SK-N-SH treated with all-trans-retinoic acid at 6 μM for 48 hours (cell line): ENCODE results near the gene CSRP1.

ENCODE experiments used
- ATAC-seq: fragments of 200-7000 bp; cut with Tn5 transposase; 3 replicates; pipeline ENCODE4 v1.9.1; 2020; ENCODE audit warnings: mild to moderate bottlenecking, moderate library complexity
- ARNTL ChIP-seq: fragments of 450-650 bp; formaldehyde crosslinking; IDR thresholded peaks from 2 replicates; pipeline ENCODE4 v1.5.0; 2020; ENCODE audit warnings: low read depth, mild to moderate bottlenecking, moderate library complexity, borderline replicate concordance
- BACH2 ChIP-seq: fragments of 250-450 bp; sonication (Bioruptor Pico); IDR thresholded peaks from 2 replicates; pipeline ENCODE4 v1.9.0; 2021; ENCODE audit warnings: mild to moderate bottlenecking, borderline replicate concordance
- CSDC2 ChIP-seq: fragments of 250-450 bp; sonication (Bioruptor Pico); IDR thresholded peaks from 2 replicates; pipeline ENCODE4 v1.5.0; 2020; ENCODE audit warnings: mild to moderate bottlenecking, moderate library complexity
- ESRRG ChIP-seq: fragments of 250-450 bp; sonication (Bioruptor Pico); IDR thresholded peaks from 2 replicates; pipeline ENCODE4 v1.6.1; 2021; ENCODE audit warnings: mild to moderate bottlenecking
- ISL1 ChIP-seq: fragments of 250-450 bp; sonication (Bioruptor Pico); IDR thresholded peaks from 2 replicates; pipeline ENCODE4 v2.1.2; 2022; ENCODE audit warnings: mild to moderate bottlenecking, moderate library complexity
- OSR1 ChIP-seq: fragments of 250-450 bp; sonication (Bioruptor Pico); IDR thresholded peaks from 2 replicates; pipeline ENCODE4 v1.8.0; 2022; ENCODE audit warnings: moderate library complexity, mild to moderate bottlenecking, inconsistent platforms
- PPARA ChIP-seq: fragments of 250-450 bp; sonication (Bioruptor Pico); IDR thresholded peaks from 2 replicates; pipeline ENCODE4 v1.5.0; 2020; ENCODE audit warnings: mild to moderate bottlenecking, borderline replicate concordance
- RARB ChIP-seq: fragments of 250-450 bp; sonication (Bioruptor Pico); IDR thresholded peaks from 2 replicates; pipeline ENCODE4 v1.8.0; 2021; ENCODE audit warnings: mild to moderate bottlenecking, moderate library complexity
- SNAI2 ChIP-seq: fragments of 250-450 bp; sonication (Bioruptor Pico); IDR thresholded peaks from 2 replicates; pipeline ENCODE4 v1.5.0; 2020; ENCODE audit warnings: mild to moderate bottlenecking, moderate library complexity
- TCF4 ChIP-seq: fragments of 250-450 bp; sonication (Bioruptor Pico); IDR thresholded peaks from 2 replicates; pipeline ENCODE4 v1.8.0; 2021; ENCODE audit warnings: mild to moderate bottlenecking, moderate library complexity, borderline replicate concordance
- TOX ChIP-seq: fragments of 250-450 bp; sonication (Bioruptor Pico); IDR thresholded peaks from 2 replicates; pipeline ENCODE4 v1.8.0; 2021; ENCODE audit warnings: mild to moderate bottlenecking, moderate library complexity, borderline replicate concordance
- ZC3H10 ChIP-seq: fragments of 250-450 bp; sonication (Bioruptor Pico); IDR thresholded peaks from 2 replicates; pipeline ENCODE4 v1.5.1; 2021; ENCODE audit warnings: mild to moderate bottlenecking, moderate library complexity
- ZFP3 ChIP-seq: fragments of 250-450 bp; sonication (Bioruptor Pico); IDR thresholded peaks from 2 replicates; pipeline ENCODE4 v1.5.0; 2020; ENCODE audit warnings: mild to moderate bottlenecking, moderate library complexity
- ZNF565 ChIP-seq: fragments of 450-650 bp; formaldehyde crosslinking; conservative IDR thresholded peaks from 2 replicates; pipeline ENCODE4 v1.5.0; 2020; ENCODE audit warnings: low read depth, mild to moderate bottlenecking, moderate library complexity
- ZNF70 ChIP-seq: fragments of 450-650 bp; formaldehyde crosslinking; IDR thresholded peaks from 2 replicates; pipeline ENCODE4 v1.5.0; 2020; ENCODE audit warnings: mild to moderate bottlenecking, moderate library complexity
- ZNF8 ChIP-seq: fragments of 450-650 bp; formaldehyde crosslinking; IDR thresholded peaks from 2 replicates; pipeline ENCODE4 v1.5.0; 2020; ENCODE audit warnings: mild to moderate bottlenecking, moderate library complexity
- TF ChIP-seq, protein P1 (sequence below): fragments of 250-450 bp; sonication (Bioruptor Pico); IDR thresholded peaks from 2 replicates; pipeline ENCODE4 v1.5.0; 2020; ENCODE audit warnings: mild to moderate bottlenecking, moderate library complexity
- TF ChIP-seq, protein P2 (sequence below): fragments of 250-450 bp; sonication (Bioruptor Pico); IDR thresholded peaks from 2 replicates; pipeline ENCODE4 v1.5.1; 2020; ENCODE audit warnings: low read depth, mild to moderate bottlenecking, moderate library complexity
- TF ChIP-seq, protein P3 (sequence below): fragments of 250-450 bp; sonication (Bioruptor Pico); IDR thresholded peaks from 2 replicates; pipeline ENCODE4 v1.8.0; 2020; ENCODE audit warnings: mild to moderate bottlenecking, moderate library complexity, borderline replicate concordance
- TF ChIP-seq, protein P4 (sequence below): fragments of 250-450 bp; sonication (Bioruptor Pico); IDR thresholded peaks from 2 replicates; pipeline ENCODE4 v1.5.1; 2021; ENCODE audit warnings: mild to moderate bottlenecking, moderate library complexity
- TF ChIP-seq, protein P5 (sequence below): fragments of 250-450 bp; sonication (Bioruptor Pico); IDR thresholded peaks from 2 replicates; pipeline ENCODE4 v1.8.0; 2021; ENCODE audit warnings: low read depth, mild to moderate bottlenecking, moderate library complexity, borderline replicate concordance

Gene CSRP1

DNA sequence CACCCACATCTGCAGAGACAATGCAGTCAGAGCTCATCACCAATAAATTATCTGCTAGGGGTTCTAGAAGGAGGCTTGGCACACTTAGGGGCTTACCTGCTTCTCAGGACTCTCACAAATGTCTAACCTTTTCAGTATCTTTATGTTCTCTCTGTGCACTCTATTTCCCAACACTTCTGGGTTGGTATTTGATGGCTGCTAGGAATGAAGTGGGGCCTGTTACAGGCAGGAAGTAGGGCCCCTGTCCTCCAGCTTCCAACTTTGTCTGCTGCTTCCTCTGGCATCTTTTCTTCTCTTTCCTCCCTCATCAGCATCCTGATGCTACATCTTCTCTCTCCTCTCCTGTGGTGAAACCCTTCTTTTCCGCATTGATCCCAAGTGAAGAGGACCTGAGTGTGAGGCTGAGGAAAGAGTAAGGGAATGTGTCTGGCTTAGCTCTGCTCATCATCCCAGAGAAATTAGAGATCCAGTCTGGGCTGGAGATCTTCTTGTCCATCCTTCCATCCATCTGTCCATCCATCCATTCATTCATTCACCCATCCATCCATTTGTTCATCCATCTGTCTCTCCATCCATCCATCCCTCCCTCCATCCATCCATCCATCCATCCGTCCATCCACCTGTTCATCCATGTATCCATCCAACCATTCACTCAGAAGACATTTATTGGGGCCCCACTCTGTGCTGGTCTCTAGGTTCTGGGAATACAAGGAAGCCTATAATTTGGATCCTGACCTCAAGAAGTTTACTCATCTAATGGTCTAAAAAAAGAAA is 2.9 kb upstream of the CSRP1 start:
- no peak for ATAC-seq
- TF ChIP-seq CSDC2 (CRISPR knock-in tag): no peak
- TF ChIP-seq, protein P1, sequence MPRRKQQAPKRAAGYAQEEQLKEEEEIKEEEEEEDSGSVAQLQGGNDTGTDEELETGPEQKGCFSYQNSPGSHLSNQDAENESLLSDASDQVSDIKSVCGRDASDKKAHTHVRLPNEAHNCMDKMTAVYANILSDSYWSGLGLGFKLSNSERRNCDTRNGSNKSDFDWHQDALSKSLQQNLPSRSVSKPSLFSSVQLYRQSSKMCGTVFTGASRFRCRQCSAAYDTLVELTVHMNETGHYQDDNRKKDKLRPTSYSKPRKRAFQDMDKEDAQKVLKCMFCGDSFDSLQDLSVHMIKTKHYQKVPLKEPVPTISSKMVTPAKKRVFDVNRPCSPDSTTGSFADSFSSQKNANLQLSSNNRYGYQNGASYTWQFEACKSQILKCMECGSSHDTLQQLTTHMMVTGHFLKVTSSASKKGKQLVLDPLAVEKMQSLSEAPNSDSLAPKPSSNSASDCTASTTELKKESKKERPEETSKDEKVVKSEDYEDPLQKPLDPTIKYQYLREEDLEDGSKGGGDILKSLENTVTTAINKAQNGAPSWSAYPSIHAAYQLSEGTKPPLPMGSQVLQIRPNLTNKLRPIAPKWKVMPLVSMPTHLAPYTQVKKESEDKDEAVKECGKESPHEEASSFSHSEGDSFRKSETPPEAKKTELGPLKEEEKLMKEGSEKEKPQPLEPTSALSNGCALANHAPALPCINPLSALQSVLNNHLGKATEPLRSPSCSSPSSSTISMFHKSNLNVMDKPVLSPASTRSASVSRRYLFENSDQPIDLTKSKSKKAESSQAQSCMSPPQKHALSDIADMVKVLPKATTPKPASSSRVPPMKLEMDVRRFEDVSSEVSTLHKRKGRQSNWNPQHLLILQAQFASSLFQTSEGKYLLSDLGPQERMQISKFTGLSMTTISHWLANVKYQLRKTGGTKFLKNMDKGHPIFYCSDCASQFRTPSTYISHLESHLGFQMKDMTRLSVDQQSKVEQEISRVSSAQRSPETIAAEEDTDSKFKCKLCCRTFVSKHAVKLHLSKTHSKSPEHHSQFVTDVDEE (CRISPR knock-in tag): no peak
- no peak for TF ChIP-seq SNAI2 (CRISPR knock-in tag)
- TF ChIP-seq ZNF70: no peak
- no peak for TF ChIP-seq ZC3H10 (CRISPR knock-in tag)
- no peak for TF ChIP-seq OSR1 (CRISPR knock-in tag)
- no peak for TF ChIP-seq ZNF8 (CRISPR knock-in tag)
- TF ChIP-seq, protein P2, sequence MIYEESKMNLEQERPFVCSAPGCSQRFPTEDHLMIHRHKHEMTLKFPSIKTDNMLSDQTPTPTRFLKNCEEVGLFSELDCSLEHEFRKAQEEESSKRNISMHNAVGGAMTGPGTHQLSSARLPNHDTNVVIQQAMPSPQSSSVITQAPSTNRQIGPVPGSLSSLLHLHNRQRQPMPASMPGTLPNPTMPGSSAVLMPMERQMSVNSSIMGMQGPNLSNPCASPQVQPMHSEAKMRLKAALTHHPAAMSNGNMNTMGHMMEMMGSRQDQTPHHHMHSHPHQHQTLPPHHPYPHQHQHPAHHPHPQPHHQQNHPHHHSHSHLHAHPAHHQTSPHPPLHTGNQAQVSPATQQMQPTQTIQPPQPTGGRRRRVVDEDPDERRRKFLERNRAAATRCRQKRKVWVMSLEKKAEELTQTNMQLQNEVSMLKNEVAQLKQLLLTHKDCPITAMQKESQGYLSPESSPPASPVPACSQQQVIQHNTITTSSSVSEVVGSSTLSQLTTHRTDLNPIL (CRISPR knock-in tag): no peak
- TF ChIP-seq, protein P3, sequence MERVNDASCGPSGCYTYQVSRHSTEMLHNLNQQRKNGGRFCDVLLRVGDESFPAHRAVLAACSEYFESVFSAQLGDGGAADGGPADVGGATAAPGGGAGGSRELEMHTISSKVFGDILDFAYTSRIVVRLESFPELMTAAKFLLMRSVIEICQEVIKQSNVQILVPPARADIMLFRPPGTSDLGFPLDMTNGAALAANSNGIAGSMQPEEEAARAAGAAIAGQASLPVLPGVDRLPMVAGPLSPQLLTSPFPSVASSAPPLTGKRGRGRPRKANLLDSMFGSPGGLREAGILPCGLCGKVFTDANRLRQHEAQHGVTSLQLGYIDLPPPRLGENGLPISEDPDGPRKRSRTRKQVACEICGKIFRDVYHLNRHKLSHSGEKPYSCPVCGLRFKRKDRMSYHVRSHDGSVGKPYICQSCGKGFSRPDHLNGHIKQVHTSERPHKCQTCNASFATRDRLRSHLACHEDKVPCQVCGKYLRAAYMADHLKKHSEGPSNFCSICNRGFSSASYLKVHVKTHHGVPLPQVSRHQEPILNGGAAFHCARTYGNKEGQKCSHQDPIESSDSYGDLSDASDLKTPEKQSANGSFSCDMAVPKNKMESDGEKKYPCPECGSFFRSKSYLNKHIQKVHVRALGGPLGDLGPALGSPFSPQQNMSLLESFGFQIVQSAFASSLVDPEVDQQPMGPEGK (CRISPR knock-in tag): no peak
- TF ChIP-seq, protein P4, sequence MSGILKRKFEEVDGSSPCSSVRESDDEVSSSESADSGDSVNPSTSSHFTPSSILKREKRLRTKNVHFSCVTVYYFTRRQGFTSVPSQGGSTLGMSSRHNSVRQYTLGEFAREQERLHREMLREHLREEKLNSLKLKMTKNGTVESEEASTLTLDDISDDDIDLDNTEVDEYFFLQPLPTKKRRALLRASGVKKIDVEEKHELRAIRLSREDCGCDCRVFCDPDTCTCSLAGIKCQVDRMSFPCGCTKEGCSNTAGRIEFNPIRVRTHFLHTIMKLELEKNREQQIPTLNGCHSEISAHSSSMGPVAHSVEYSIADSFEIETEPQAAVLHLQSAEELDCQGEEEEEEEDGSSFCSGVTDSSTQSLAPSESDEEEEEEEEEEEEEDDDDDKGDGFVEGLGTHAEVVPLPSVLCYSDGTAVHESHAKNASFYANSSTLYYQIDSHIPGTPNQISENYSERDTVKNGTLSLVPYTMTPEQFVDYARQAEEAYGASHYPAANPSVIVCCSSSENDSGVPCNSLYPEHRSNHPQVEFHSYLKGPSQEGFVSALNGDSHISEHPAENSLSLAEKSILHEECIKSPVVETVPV: no peak
- no peak for TF ChIP-seq BACH2 (CRISPR knock-in tag)
- TF ChIP-seq ISL1: no peak
- TF ChIP-seq RARB (CRISPR knock-in tag): no peak
- no peak for TF ChIP-seq ZFP3 (CRISPR knock-in tag)
- TF ChIP-seq ESRRG (CRISPR knock-in tag): no peak

DNA sequence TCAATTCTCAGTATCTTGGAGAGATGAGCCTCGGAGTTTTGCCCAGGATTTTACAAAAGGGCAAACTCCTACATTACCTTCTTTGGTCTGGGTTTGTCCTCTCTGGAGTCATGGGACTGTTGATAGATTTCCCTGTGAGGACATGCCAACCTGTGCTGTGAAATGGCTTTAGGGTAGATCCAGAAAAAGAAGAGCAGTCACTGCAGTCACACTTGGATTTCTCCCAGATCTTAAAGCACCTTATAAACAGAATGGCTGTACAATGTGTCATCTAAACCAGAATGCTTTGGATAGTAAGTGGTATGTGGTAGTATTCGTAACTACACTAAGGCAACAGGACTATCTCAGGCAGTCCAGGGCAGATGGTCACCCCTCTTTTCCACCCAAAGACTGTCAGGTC is 1.9 kb upstream of the CSRP1 start:
- TF ChIP-seq PPARA (CRISPR knock-in tag) (no peak), ZNF565 (no peak), TOX (CRISPR knock-in tag) (no peak), TCF4 (no peak), ZC3H10 (CRISPR knock-in tag) (no peak), ARNTL (no peak), BACH2 (CRISPR knock-in tag) (no peak), ESRRG (CRISPR knock-in tag) (no peak), CSDC2 (CRISPR knock-in tag) (no peak), OSR1 (CRISPR knock-in tag) (no peak), ISL1 (no peak)
- TF ChIP-seq, protein P3 (CRISPR knock-in tag): no peak
- TF ChIP-seq, protein P1 (CRISPR knock-in tag): no peak
- TF ChIP-seq, protein P4: no peak
- TF ChIP-seq, protein P5, sequence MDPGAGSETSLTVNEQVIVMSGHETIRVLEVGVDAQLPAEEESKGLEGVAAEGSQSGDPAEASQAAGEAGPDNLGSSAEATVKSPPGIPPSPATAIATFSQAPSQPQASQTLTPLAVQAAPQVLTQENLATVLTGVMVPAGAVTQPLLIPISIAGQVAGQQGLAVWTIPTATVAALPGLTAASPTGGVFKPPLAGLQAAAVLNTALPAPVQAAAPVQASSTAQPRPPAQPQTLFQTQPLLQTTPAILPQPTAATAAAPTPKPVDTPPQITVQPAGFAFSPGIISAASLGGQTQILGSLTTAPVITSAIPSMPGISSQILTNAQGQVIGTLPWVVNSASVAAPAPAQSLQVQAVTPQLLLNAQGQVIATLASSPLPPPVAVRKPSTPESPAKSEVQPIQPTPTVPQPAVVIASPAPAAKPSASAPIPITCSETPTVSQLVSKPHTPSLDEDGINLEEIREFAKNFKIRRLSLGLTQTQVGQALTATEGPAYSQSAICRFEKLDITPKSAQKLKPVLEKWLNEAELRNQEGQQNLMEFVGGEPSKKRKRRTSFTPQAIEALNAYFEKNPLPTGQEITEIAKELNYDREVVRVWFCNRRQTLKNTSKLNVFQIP (CRISPR knock-in tag): no peak
- TF ChIP-seq, all 23 proteins: peak for 0
- no peak for ATAC-seq
